Medulla oblongata (tissue), 1 donor: ENCODE results near the gene NPAS4.
"Not testable (repeated sequence)": the region's sequence is repeated elsewhere in the genome, so short reads cannot be mapped to it uniquely, and the experiment has no call there.

Experiments
- DNase-seq: peaks from one replicate; pipeline ENCODE4 v3.0.0-alpha.2; 2015; ENCODE audit errors: extremely low spot score

The NPAS4 gene

GRCh38 chr11:66420671-66421476, at the start of gene NPAS4:
TSS of gene NPAS4 (plus strand) at chr11:66421035. CDS start at chr11:66421180, 145 bp downstream.
- DNase-seq, result no peak

DNA sequence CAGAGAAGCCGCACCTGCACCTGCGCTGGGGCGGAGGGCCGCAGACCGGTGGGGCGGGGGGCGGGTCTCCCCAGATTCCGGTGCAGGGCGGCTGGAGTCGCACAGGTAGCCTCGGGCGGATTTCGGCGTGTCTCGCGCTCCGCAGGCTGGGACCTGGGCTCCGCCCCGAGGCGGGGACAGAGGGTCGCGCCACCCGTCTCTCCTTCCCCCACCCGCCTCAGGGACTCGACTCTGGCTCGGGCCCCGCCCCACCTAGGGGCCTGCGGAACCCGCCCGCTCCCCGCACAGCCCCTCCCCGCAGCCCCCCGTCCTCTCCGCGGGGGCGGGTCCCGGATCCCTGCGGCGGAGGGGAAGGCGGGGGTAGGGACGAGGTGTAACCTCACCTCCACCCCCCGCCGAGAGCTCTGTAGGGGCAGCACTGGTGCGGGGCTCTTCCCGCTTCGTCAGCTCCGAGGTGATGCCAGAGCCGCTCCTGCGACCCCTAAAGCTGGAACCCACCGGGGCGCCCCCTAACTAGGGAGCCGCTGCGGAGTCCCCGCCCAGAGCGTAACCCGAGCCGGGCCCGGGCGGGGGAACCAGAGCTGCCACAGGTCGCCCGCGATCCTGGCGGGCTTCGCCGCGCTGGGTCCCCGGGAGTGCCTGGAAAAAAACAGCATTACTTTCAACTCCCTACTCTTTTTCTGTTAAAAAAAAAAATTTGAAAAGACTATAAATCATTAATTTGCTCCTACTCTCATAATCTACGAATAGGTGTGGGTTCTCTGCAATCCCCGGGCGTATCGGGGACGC, 49.0 kb upstream of the NPAS4 start, which contains the start of gene SLC29A2:
TSS of gene SLC29A2 (minus strand) at position 134 of the 789 bp plus-strand sequence. CDS start 169 bp downstream, outside the sequence.
- DNase-seq, result no peak

DNA sequence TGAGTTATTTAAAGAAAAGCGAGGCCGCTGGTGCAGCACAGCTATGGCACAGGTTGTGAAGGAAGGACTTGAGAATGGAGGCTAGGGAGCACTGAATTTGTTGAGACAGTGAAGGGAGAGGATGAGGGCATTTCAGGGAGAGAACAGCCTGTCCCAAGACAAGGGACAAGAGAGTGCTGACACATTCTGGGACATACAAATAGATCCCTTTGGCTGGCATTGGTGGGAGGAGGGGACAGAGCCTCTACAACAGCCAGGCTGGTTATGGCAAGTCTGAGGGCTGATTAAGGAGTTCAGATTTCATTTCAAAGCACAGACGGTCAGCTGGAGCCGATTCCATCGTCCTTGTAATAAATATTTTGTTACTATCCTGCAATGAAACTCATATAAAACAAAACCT, 47.6 kb upstream of the NPAS4 start:
- peak; percentile 70 for DNase-seq

DNA sequence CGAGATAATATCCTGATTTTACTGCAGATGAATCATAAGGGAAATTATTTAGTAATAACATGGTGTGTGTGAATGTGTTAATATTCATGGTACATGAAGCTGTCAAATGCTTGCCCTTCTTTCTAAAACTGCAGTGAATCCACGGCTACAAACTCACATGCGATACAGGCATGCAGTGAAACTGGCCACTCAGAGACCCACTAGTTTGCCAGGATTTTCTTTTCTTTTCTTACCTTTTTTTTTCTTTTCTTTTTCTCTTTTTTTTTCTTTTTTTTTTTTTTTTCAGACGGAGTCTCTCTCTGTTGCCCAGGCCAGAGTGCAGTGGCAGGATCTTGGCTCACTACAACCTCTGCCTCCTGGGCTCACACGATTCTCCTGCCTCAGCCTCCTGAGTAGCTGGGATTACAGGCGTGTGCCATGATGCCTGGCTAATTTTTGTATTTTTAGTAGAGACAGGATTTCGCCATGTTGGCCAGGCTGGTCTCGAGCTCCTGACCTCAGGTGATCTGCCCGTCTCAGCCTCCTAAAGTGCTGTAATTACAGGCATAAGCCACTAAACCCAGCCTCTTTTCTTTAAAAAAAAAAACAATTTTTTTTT, 47.0 kb upstream of the NPAS4 start:
- not testable (repeated sequence) for DNase-seq

- not testable (repeated sequence) for DNase-seq
Measured at GRCh38 chr11:66380264-66380663, 40.6 kb upstream of the NPAS4 start.

GRCh38 chr11:66384316-66384715, 36.5 kb upstream of the NPAS4 start:
- not testable (repeated sequence) for DNase-seq

DNA sequence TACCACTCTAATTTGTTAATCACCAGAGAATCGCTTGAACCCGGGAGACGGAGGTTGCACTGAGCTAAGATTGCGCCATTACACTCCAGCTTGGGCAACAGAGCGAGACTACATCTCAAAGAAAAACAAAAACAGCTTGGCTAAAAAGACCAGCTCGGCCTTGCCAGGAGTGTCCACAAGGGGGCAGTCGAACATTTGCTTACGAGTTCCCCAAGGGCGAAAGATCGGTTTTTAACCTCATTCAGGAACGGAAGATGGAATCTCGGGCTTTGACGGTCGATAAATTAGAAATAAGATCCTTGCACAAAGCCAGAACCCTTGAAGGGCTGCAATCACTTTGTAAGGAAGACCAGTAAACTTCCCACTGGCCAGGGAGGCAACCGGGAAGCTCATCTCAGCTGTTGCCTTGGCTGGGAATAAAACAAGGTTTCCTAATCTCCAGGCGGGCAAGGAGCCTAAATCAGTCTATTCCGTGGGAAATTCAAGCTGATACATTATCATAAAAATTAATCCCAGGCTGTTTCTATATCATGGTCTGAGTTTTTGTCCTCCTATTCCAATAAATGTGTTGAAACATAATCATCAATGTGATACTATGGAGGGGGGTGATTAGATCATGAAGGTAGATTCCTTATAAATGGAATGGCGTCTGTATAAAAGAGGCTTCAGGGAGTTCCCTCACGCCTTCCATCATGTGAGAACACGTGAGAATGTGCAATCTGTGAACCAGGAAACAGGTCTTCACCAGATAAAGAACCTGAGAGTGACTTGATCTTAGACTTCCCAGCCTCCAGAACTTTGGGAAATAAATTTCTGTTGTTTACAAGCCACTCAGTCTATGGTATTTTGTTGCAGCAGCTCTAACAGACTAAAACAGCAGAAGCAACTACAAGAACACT, 34.4 kb upstream of the NPAS4 start:
- peak; percentile 87 for DNase-seq

- DNase-seq, result peak; percentile 75
Measured at GRCh38 chr11:66388780-66389386, 32.0 kb upstream of the NPAS4 start.

DNA sequence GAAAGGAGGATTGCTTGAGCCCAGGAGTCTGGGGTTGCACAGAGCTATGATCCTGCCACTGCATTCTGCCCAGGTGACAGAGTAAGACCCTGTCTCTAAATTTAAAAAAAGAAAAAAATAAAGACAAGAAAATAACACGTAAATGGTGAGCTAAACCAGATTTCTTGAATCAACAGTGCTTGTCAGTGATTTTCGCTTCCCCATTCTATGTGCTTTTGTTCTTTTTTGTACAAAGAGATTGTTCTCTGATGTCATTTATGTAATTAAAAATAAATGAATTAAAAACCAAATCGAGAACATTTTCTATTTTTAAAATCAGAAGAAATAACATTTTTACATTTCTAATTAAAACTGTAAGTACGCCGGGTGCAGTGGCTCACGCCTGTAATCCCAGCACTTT, 29.5 kb upstream of the NPAS4 start:
- DNase-seq, result no peak

- no peak for DNase-seq
Measured at GRCh38 chr11:66393954-66394353, 26.9 kb upstream of the NPAS4 start.

GRCh38 chr11:66407651-66408050, 13.2 kb upstream of the NPAS4 start:
- DNase-seq, result no peak

GRCh38 chr11:66408488-66409214, 12.2 kb upstream of the NPAS4 start:
- peak; percentile 91 for DNase-seq

- no peak for DNase-seq
Measured at GRCh38 chr11:66409226-66409625, 11.6 kb upstream of the NPAS4 start.

DNA sequence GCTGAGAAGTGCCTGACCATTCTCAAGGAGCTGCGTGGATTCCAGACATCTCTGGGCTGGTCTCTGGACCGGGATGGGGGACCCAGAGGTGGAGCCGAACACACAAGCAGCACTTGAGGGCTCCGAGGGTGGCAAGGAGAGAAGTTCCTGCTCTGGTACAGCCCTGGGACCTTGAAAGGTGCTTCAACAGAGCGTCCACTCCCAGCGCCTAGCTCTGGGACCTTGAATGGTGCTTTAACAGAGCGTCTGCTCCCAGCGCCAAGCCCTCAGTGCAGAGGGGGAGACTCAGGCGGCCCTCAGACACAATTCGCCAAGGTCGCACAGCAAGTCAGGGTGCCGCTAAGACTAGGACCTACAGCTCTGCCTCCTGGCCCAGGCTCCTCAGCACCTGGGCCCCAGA, 10.6 kb upstream of the NPAS4 start:
- no peak for DNase-seq

DNA sequence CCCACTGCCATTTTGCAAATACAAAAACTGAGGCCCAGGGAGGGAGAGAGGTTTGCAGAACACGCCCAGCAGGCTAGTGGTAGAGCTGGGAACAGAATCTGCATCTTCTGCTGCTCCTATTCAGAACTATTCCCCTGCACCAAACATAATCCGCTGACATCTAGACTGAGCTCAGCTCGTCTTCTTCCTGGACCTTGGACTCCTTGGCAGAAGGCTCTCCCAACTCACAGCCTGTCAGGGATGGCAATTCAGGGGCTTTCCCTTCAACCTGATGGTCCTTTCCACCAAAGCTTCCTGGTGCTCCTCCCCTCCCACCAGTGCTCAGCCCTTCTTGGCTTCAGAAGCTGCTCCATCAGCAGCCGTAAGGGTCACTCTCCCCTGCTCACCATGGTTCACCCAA, 9.5 kb upstream of the NPAS4 start:
- DNase-seq, result no peak

GRCh38 chr11:66412110-66412509, 8.7 kb upstream of the NPAS4 start:
- DNase-seq, result no peak

- no peak for DNase-seq
Measured at GRCh38 chr11:66413167-66413566, 7.7 kb upstream of the NPAS4 start.

DNA sequence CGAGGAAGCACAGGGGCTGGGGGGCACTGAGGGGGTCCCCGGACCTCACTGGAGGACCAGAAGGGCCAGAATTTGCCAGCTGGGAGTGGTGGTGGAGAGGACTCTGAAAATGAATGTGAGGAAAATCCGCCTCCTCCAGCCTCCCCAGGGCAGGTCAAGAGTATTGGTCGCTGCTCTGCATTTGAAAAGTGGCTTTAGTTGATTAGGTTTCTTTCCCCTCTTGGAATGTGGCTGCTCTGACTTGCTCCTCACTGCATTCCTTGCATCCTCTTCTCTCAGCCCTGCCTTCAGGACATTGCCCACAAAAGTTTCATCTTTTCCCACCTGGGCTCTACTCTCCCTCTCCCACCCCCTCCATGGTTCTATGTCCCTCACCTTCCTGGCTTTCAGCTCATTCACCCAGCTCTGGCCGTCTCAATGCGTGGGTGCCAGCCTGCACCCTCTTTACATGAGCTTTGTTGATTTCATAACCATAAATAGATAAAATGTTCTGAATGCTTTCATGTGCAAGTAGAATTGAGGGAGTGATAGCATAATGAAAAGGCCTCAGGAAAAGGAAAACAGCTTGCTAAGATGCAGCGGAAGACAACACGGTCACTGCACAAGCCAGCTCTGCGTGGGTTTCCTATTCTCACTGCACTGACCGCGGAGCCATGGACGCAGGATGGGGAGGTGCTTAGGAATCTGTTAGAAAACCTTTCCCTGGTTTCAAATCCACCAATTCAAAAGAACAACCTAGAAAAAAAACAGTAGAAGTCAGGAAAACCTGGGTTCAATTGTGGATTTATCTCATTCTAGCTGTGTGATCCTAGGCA, 6.5 kb upstream of the NPAS4 start:
- DNase-seq, result no peak

- no peak for DNase-seq
Measured at GRCh38 chr11:66415423-66415822, 5.4 kb upstream of the NPAS4 start.
